ENCODE data around the gene TLNRD1. TPM values are rescaled to one million over a fixed set of nuclear protein-coding genes. Genes with fewer than 3 reads are reported as not detected.

Gene TLNRD1
- total RNA-seq, 1 experiment from 2014 or later = 24.7 TPM

DNA sequence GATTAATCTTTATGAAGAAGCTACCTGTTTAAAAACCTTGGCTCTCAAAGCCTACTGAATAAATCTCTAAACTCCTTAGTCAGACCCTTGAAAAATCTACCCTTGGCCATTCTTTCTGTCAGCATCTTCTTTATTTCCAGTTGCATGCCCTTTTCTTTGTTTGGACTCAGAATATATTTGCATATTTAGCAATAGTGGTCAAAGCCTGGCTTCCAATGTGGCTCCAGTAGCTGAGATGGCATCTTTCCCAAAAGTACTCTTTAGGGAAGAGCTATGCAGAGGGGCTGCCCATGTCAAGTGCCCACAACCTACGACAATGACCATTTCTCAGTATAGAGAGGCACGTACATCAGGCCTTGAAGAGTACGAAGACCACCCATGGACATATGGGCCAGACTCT lies 47.2 kb downstream of the TLNRD1 start:
- DNase-seq (ENCODE audit: low read depth, low spot score) (no peak), ATAC-seq (no peak)
- Histone ChIP-seq H3K9me3 (ENCODE audit: control insufficient read depth, insufficient read depth, low read depth, low read length) (no peaks in the 10 kb centered on the region), H3K4me3 (ENCODE audit: low read depth in 2 of 2, low read length in 2 of 2) (no peak overlapping the region), H3K36me3 (ENCODE audit: control insufficient read depth, insufficient read depth, low read length) (no peaks in the 10 kb centered on the region), H3K4me1 (ENCODE audit: control insufficient read depth, insufficient read depth, low read length) (no peaks in the 10 kb centered on the region), H3K27me3 (ENCODE audit: control insufficient read depth, insufficient read depth, low read length) (no peaks in the 10 kb centered on the region), H3K27ac (ENCODE audit: low read length) (no peak overlapping the region)
- BruUV-seq (replicated peaks) = no TSS peak
- in situ Hi-C loops (cut with HindIII; ENCODE audit: low pct_unique_long_range_greater_than_20kb, low sequenced_read_pairs) = no loop called here
- intact Hi-C loops (cut with micrococcal nuclease; ENCODE audit: unreplicated experiment) = no loop called here
- TF ChIP-seq REST (IDR thresholded peaks at IDR 0.05; ENCODE audit: insufficient read depth in 1 of 2, low read depth in 2 of 2, low read length in 1 of 2) = no peak
- no peak for TF ChIP-seq CTCF (IDR thresholded peaks at IDR 0.05)
- no peak for TF ChIP-seq POLR2AphosphoS5 (IDR thresholded peaks at IDR 0.05; ENCODE audit: low read depth, low read length)
- no peak for TF ChIP-seq TCF7L2 (IDR thresholded peaks at IDR 0.05; ENCODE audit: low read depth, low read length)
- no peak for TF ChIP-seq SIN3A (IDR thresholded peaks at IDR 0.05; ENCODE audit: borderline replicate concordance, insufficient read depth, low read depth, low read length)
- ChIA-PET POLR2A (no interaction called here), CTCF (no interaction called here)

DNA sequence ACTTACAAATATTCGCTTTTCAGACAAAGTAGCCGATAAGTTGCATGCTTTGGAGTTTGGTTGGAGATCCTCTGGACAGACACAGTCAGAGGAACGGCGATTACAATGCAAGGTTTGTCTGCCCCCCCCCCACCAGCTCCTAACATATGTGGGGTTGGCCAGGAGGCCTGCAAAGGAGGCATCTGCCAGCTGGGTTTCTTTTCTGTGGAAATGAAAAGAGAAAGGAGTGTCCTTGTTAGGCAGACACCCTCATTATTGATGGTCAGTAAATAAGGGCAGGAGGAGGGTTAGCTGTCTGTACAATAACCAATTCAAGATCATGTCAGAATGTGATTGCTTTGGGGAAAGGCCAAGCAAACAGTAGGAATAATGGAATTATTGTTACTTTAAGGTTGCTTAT lies 49.1 kb downstream of the TLNRD1 start:
- in situ Hi-C loops (cut with HindIII; ENCODE audit: low pct_unique_long_range_greater_than_20kb, low sequenced_read_pairs) = no loop called here
- Histone ChIP-seq H3K4me3 (ENCODE audit: low read depth in 2 of 2, low read length in 2 of 2) (no peak overlapping the region), H3K27me3 (ENCODE audit: control insufficient read depth, insufficient read depth, low read length) (no peaks in the 10 kb centered on the region), H3K9me3 (ENCODE audit: control insufficient read depth, insufficient read depth, low read depth, low read length) (no peaks in the 10 kb centered on the region), H3K4me1 (ENCODE audit: control insufficient read depth, insufficient read depth, low read length) (no peaks in the 10 kb centered on the region), H3K36me3 (ENCODE audit: control insufficient read depth, insufficient read depth, low read length) (no peaks in the 10 kb centered on the region), H3K27ac (ENCODE audit: low read length) (no peak overlapping the region)
- ATAC-seq (no peak), DNase-seq (ENCODE audit: low read depth, low spot score) (no peak)
- ChIA-PET POLR2A (interaction anchor here (0.6 kb wide), 1 partner anchor 998 kb away, joined by 3 read pairs; no protein-coding TSS in a partner anchor), CTCF (no interaction called here)
- intact Hi-C loops (cut with micrococcal nuclease; ENCODE audit: unreplicated experiment) = no loop called here
- no TSS peak for BruUV-seq (replicated peaks)
- TF ChIP-seq POLR2AphosphoS5 (IDR thresholded peaks at IDR 0.05; ENCODE audit: low read depth, low read length) = no peak
- no peak for TF ChIP-seq TCF7L2 (IDR thresholded peaks at IDR 0.05; ENCODE audit: low read depth, low read length)
- TF ChIP-seq SIN3A (IDR thresholded peaks at IDR 0.05; ENCODE audit: borderline replicate concordance, insufficient read depth, low read depth, low read length) = no peak
- TF ChIP-seq REST (IDR thresholded peaks at IDR 0.05; ENCODE audit: insufficient read depth in 1 of 2, low read depth in 2 of 2, low read length in 1 of 2) = no peak
- TF ChIP-seq CTCF (IDR thresholded peaks at IDR 0.05) = no peak
